NCI-H460 (cell line): ENCODE data around the gene EGLN3. TPM values are rescaled to one million over a fixed set of nuclear protein-coding genes. Genes with fewer than 3 reads are reported as not detected.
A peak's percentile ranks its signal among the peaks of the same experiment; 100 is the strongest.

Experiments used
- DNase-seq: peaks from one replicate; pipeline ENCODE4 v3.0.0-alpha.2; 2016; ENCODE audit warnings: low read depth; ENCODE audit errors: extremely low read depth
- total RNA-seq: library from RNA; depleted of rRNA; stranded (reverse); fragments of >200 nt; shearing (Covaris generic); gene quantifications from 2 replicates; pipeline ENCODE4 v1.2.3, GENCODE V29; 2014

EGLN3 gene
- total RNA-seq, 1 experiment from 2014 or later: 11.1 TPM

DNA sequence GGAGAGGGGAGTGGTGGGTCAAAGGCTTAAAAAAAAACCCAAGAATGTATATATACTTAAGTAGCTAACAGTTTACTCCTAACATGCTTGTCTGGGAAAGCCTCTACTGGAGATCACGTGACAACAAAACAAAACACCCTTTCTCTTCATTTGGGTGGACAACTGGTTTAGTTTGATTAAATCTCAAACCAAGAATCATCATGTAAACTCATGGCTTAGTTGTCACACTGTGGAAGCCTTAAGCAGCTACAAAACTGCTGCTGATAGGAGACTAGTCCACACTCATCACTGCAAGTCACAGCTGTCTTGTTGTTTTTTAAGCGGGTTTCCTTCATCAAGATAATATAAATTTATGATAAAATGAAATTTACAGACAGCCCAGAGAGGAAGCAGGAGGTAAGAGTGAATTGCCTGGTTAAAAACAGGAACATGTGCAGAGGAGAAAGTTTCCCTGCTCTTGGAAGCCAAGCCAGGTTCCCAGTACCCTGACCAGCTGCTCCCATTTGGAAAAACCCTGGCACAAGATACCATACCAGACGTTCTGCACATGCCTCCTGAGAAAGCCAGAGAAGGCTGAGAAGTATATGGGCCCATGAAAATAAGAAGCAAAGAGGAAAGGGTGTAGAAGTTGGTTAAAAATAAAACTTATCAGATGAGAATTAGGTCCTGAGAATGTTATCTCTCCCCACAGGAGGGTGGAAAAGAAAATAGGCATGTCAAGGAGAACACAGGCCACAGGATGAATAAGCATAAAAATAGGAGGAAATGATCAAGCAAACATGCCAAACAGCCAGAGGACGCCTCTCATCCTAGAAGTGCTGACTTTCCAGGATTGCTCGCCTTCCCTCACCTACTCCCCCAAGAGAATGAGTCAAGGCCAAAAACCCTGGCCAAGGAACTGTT is 34.0 kb downstream of the EGLN3 start:
- DNase-seq: no peak

DNA sequence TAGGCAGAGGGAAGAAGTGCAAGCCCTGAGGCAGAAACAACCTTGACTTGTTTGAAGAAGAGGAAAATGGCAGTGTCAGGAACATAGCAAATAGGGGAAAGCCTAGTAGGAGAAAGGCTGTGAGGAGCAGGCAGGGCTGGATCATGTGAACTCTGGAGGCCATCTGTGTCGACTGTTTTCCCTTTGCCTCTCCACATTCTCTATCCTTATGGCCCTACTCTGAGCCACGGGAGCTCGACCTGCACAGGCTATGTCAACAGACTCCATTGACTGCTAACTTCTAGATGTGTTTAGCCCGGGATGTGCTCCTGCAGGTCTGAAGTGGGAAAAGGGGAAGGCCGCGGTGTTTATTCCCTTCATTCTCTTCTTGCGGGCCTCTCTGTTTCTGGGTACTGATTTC is 35.2 kb downstream of the EGLN3 start:
- no peak for DNase-seq

DNA sequence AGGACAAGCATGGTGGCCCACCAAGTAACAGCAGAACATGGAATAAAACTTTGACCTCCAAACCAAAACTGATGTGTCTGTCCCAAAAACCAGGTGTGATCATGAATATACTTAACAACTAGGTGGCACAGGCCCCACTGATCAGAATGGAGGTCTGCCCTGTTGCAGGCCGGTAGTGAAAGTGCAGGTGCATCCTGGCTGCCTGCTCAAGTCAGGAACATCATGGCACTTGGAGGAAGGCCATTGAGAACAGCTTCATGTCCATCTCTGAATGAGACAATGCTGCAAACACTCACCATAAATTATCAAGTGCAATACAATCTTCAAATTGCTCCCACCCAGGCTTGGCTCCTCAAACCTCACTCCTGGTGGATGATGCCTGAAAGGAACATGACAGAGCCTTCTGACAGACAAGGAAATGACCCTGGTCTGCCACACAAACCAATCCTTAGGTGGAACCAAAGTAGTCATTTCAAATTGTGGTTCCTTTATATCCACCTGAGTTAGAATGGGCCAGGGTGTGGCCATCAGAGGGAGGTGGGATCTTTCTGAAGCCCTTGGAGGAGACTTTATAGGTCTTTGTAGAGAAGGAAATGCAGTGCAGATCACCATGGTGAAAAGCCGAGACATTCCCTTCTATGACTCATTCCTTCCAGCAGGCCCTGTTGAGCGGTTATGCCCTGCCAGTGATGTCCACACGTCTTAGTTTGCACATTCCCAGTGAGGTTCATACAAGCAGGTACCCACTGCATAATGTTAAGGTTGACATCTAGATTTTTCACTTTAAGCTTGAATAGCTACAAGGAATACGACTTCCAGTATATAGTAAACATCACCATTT is 36.0 kb downstream of the EGLN3 start:
- DNase-seq: peak; percentile 34

- no peak for DNase-seq
Observed at GRCh38 chr14:33911046-33911445, 39.8 kb downstream of the EGLN3 start.

GRCh38 chr14:33910435-33910834 is 40.4 kb downstream of the EGLN3 start:
- no peak for DNase-seq

DNA sequence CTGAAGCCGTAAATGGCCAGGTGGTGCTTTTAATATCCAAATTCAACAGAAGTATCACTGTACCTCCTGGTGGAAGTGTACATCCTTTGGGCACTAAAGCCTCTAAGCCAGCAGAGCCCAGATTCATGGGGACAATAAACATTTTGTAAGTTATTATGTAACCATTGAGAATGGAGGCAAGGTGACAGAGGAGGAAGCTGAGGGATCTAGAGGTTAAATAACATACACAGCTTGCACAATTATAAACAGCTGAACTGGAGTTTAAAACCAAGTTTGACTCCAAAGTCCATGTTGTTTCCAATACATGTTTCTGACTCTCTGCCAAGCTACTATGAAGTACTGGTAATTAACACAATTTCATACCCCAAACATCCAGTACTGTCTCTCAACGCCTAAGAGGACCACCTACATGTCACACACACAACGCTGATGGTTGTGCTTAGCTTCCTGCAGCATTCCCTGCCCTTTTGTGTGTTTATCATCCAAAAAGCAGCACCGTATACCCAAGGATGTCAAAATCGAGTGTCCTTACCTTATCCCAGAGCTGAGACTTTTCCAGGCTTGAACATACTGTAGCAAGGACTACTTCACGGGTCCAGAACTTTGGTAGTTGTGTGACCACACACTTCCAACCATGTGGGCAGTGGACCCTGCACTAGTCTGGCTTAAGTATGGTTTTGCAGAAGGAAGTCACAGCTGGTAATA is 41.3 kb downstream of the EGLN3 start:
- DNase-seq: no peak

- no peak for DNase-seq
Observed at GRCh38 chr14:33908540-33909223, 42.2 kb downstream of the EGLN3 start.

DNA sequence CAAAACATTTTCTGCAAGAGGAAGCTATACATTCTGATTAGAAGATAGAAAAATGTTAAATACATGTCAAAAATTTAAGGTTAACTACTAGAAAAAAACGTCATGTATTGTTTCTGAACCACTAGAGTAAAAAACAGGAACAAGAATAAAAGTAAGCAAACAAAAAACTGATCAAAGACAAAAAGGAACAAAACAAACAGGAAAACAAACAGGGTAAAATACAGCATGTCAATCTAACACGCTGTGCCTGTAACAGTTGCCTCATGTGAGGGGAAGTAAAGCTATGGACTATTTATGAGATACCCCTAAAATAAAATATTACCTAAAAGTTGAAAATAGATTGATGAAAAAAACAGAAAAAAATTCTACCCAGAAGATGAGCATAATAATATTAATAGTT is 43.9 kb downstream of the EGLN3 start:
- DNase-seq: no peak

DNA sequence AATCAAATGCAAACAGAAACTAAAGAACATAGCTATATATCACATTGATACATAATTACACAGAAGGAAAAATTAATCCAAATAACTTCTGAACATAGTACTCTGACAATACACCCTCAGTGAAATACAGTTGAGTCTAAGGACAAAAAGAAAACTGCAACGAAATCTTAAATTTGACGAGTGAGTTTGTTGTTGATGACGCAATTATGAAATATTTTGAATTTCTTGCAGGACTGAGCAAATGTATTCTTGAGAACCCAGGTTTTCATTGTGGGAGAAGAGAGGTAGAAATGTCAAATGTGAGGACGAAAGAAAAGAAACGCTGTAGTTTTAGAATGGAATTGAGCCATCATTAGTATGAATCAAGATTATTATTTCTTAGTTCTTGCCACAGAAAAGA is 46.3 kb downstream of the EGLN3 start:
- no peak for DNase-seq

DNA sequence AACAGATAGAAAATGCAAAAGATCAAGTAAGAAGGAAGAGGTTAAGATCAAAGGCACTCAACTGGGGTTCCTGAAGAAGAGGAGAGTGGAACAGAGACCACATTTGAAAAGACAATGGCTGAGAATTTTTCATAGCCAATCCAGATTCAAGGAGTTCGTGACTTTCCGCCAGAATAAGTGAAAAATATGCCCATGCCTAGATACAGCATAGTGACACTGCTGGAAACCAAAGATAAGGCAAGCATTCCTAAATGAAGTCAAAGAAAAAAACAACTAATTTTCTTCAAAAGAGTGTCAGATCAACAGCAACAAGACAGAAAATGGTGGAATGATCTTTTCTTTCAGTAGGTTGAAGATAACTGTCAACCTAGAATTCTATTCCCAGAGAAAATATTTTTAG is 47.5 kb downstream of the EGLN3 start:
- no peak for DNase-seq

DNA sequence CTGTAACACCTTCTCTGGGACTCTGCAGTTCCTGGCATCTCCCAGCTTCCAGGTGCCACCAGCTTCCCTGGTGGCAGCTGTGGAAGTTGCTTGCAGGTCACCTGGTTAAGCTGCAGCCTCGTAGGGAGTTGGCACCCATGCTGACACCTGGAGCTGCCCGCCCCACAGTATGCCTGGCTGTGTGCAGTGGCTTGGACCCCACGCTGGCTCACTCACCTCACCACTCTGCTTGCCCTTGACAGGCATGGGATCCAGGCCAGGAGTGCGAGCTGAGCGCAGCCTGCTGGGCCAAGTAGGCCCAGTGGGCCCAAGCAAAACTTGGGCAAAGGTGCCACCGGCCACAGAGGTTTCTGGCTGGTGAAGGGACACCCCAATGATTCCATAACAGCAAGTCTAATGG is 48.5 kb downstream of the EGLN3 start:
- DNase-seq: no peak

GRCh38 chr14:33901426-33902155 is 49.3 kb downstream of the EGLN3 start:
- no peak for DNase-seq

GRCh38 chr14:33900706-33901105 is 50.2 kb downstream of the EGLN3 start:
- DNase-seq: no peak

DNA sequence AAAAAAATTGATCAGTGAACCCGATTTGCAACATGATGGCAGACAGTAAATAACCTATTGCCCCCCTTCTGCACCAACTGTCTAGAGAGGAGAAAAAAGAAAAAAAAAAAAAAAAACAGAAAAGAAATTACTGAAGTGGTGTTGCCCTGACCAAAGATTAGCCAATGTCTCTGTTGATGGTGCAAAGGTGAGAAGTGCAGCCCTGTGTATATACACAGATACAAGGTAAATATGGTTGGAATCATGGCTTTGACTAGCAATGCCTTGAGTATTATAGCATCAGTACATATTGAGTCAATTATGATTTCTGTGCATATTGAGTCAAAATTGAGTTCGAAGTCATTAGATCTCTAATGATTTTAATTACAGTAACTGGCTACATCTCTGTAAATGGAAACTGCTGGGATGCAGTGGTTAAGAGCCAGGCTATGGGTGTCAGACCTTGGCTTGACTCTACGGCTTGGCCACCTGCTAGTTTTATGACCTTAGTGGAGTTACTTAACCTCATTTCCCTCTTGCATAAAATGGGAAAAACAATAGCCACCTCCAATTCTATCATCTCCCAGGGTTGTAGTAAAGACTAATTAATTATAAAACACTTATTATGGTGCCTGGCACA is 51.0 kb downstream of the EGLN3 start:
- no peak for DNase-seq

- DNase-seq: no peak
Observed at GRCh38 chr14:33897878-33898535, 52.9 kb downstream of the EGLN3 start.

DNA sequence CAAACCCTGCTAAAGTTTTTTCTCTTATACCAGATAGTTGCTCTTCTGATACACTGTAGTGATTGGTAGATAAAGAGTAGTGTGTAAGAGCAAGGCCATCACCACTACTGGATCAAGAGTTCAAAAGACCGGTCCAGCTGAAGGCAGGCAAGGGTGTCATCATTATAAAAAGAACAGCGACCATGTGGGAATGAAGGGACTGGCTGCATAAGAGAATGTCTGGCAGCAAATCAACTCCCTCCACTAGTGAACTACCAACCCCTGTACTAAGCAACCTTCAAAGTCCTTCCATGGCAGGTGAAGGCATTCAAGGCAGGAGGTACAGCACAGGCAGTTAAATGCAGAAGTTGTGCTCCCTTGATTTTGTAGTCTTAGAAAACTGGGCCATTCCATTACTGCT is 53.5 kb downstream of the EGLN3 start:
- no peak for DNase-seq

GRCh38 chr14:33894339-33894738 is 56.5 kb downstream of the EGLN3 start:
- DNase-seq: no peak

DNA sequence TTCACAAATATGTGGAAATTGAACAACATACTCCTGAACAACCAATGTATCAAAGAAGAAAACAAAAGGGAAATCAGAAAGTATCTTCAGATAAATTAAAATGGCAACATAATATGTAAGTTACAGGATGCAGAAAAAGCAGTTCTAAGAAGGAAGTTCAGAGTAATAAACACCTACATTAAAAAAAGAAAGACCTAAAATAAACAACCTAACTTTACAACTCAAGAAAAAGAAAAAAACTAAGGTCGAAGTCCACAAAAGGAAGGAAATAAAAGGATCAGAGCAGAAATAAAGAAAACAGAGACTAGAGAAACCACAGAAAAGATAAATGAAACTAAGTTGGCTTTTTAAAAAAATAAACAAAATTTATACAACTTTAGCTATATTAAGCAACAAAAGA is 59.2 kb downstream of the EGLN3 start:
- DNase-seq: no peak

DNA sequence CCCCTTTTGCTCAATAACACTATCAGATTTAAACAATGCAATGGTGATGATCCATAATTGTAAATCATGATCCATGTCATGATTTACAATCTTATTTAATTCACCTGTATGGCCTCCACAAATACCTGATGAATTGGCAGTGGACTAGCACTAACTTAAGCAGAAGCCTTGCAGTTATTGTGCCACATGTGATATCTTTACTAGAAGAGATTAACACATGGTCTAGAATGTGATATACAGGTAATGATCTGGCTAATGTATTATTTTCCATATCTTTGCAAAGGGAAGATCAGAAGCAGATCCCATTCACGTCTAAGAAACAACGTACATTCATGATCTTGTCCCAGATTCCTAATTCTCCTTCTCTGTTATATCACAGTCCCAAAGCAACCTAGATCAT is 66.0 kb downstream of the EGLN3 start:
- DNase-seq: no peak
